HepG2 (cell line): Measurements from ENCODE around the gene FBXO28. TPM values are rescaled to one million over a fixed set of nuclear protein-coding genes. Genes with fewer than 3 reads are reported as not detected.

ENCODE experiments used
- ATAC-seq: fragments of 200-7000 bp; cut with Tn5 transposase; 3 replicates; pipeline ENCODE4 v1.9.1; 2020; ENCODE audit warnings: mild to moderate bottlenecking, moderate library complexity
- BruUV-seq: library from RNA; stranded (reverse); fragments of 400-500 nt; replicated peaks from 2 replicates; lab custom pipeline; 2021; lab: Mats Ljungman, UMichigan
- CTCF ChIA-PET: fragments of 300-600 bp; formaldehyde crosslinking; extraction: SDS; loops from one replicate; lab custom pipeline; 2021; ENCODE audit warnings: low total read pairs, inconsistent platforms, low intra/inter-chr PET ratio; lab: Yijun Ruan, JAX
- POLR2A ChIA-PET: fragments of 350-600 bp; sonication (Branson Sonifier 250); formaldehyde crosslinking; loops from one replicate; lab custom pipeline; 2020; ENCODE audit warnings: antibody characterized with exemption, inconsistent platforms; lab: Yijun Ruan, JAX
- DNase-seq: peaks from one replicate; pipeline ENCODE4 v3.0.0-alpha.2; 2015; ENCODE audit warnings: low spot score
- FAIRE-seq: peaks from 3 replicates; lab custom pipeline; 2011; peaks lifted over from hg19 to GRCh38; lab: Jason Lieb, UNC
- H2AFZ ChIP-seq: one replicate; pipeline ENCODE4 v1.6.1; 2011; ENCODE audit warnings: low read length, inconsistent platforms
- H3K27ac ChIP-seq: fragments of 300-600 bp; 3 replicates; pipeline ENCODE4 v1.8.0; 2011; ENCODE audit warnings: mixed run types, mild to moderate bottlenecking, mixed read lengths, low read length, inconsistent platforms; ENCODE audit not compliant: insufficient read depth; ENCODE audit errors: extremely low read length
- H3K27me3 ChIP-seq, 2 experiments: fragments of 200-600 bp in 1 of 2; 2 replicates in 1 of 2; 3 replicates in 1 of 2; pipeline versions ENCODE4 v1.6.0 to v1.8.0; 2011; ENCODE audit warnings: low read length in 2 of 2, mild to moderate bottlenecking in 2 of 2, moderate library complexity in 2 of 2, inconsistent platforms in 1 of 2; ENCODE audit not compliant: insufficient read depth in 2 of 2, control insufficient read depth in 1 of 2
- H3K36me3 ChIP-seq, 2 experiments: fragments of 200-600 bp in 1 of 2; replicated peaks in 1 of 2; 2 replicates in 1 of 2; 3 replicates in 1 of 2; pipeline versions ENCODE4 v1.5.1 to v1.8.0; 2011; ENCODE audit warnings: low read length in 2 of 2, inconsistent platforms in 1 of 2; ENCODE audit not compliant: insufficient read depth in 2 of 2, control insufficient read depth in 1 of 2
- H3K4me1 ChIP-seq: 2 replicates; pipeline ENCODE4 v1.5.1; 2012; ENCODE audit warnings: low read length, inconsistent platforms; ENCODE audit not compliant: insufficient read depth
- H3K4me2 ChIP-seq: 2 replicates; pipeline ENCODE4 v1.6.0; 2011; ENCODE audit warnings: low read depth, low read length, inconsistent platforms
- H3K4me3 ChIP-seq, 3 experiments: fragments of 200-600 bp in 1 of 3; sonication (generic), shearing (Covaris generic) in 1 of 3; replicated peaks in 1 of 3; 2 replicates each; pipeline ENCODE4 v1.5.1; 2011 to 2016; ENCODE audit warnings: low read length in 3 of 3, inconsistent platforms in 2 of 3, low read depth in 2 of 3, mild to moderate bottlenecking in 2 of 3, control low read depth in 1 of 3, mixed read lengths in 1 of 3; ENCODE audit not compliant: insufficient read depth in 1 of 3
- H3K79me2 ChIP-seq: one replicate; pipeline ENCODE4 v1.6.1; 2011; ENCODE audit warnings: low read length, inconsistent platforms; ENCODE audit not compliant: insufficient read depth
- H3K9ac ChIP-seq: 2 replicates; pipeline ENCODE4 v1.6.0; 2011; ENCODE audit warnings: mild to moderate bottlenecking, low read depth, low read length, inconsistent platforms; ENCODE audit not compliant: insufficient read depth
- H3K9me3 ChIP-seq: 2 replicates; pipeline ENCODE4 v1.5.1; 2012; ENCODE audit warnings: mild to moderate bottlenecking, low read length
- H4K20me1 ChIP-seq: 2 replicates; pipeline ENCODE4 v1.6.0; 2011; ENCODE audit warnings: inconsistent platforms, mild to moderate bottlenecking, low read length, moderate library complexity; ENCODE audit not compliant: insufficient read depth
- CHD4 ChIP-seq: fragments of 200-600 bp; sonication (generic); IDR thresholded peaks from 2 replicates; pipeline ENCODE4 v1.7.0; 2017; ENCODE audit warnings: mild to moderate bottlenecking, low read length, borderline replicate concordance
- FOXO1 ChIP-seq: sonication (generic); formaldehyde crosslinking; IDR thresholded peaks from 2 replicates; pipeline ENCODE4 v1.4.0; 2020; ENCODE audit warnings: missing genetic modification reagents
- HIVEP1 ChIP-seq: sonication (generic); formaldehyde crosslinking; IDR thresholded peaks from 2 replicates; pipeline ENCODE4 v1.4.0; 2020; ENCODE audit warnings: mild to moderate bottlenecking, missing genetic modification reagents
- MTA3 ChIP-seq: sonication (generic); formaldehyde crosslinking; IDR thresholded peaks from 2 replicates; pipeline ENCODE4 v1.4.0; 2020; ENCODE audit warnings: missing genetic modification reagents
- NFATC3 ChIP-seq: sonication (generic); formaldehyde crosslinking; IDR thresholded peaks from 2 replicates; pipeline ENCODE4 v1.5.1; 2020; ENCODE audit warnings: mild to moderate bottlenecking, missing genetic modification reagents
- NFKB2 ChIP-seq: sonication (generic); formaldehyde crosslinking; IDR thresholded peaks from 2 replicates; pipeline ENCODE4 v1.4.0; 2020; ENCODE audit warnings: missing genetic modification reagents, borderline replicate concordance
- NFKBIZ ChIP-seq: IDR thresholded peaks from 2 replicates; pipeline ENCODE4 v1.6.1; 2018; ENCODE audit warnings: missing genetic modification reagents, missing compliant biosample characterization
- NR2F2 ChIP-seq: IDR thresholded peaks from 2 replicates; pipeline ENCODE4 v1.6.1; 2012; ENCODE audit warnings: low read depth, inconsistent platforms, borderline replicate concordance
- PITX1 ChIP-seq: sonication (generic); formaldehyde crosslinking; IDR thresholded peaks from 2 replicates; pipeline ENCODE4 v1.5.1; 2020; ENCODE audit warnings: mild to moderate bottlenecking, missing genetic modification reagents
- RXRB ChIP-seq: IDR thresholded peaks from 2 replicates; pipeline ENCODE4 v1.6.1; 2016; ENCODE audit warnings: borderline replicate concordance, missing genetic modification reagents, missing compliant biosample characterization
- TEAD3 ChIP-seq: optimal IDR thresholded peaks from 2 replicates; pipeline ENCODE3; 2016; ENCODE audit warnings: borderline replicate concordance
- ZKSCAN1 ChIP-seq: fragments of 150-350 bp; IDR thresholded peaks from 2 replicates; pipeline ENCODE4 v1.6.1; 2014; ENCODE audit warnings: low read length
- ZNF292 ChIP-seq: sonication (generic); formaldehyde crosslinking; IDR thresholded peaks from 2 replicates; pipeline ENCODE4 v1.8.1; 2022; ENCODE audit warnings: mild to moderate bottlenecking, low read depth, missing genetic modification reagents, borderline replicate concordance
- ZNF543 ChIP-seq: sonication (generic); formaldehyde crosslinking; IDR thresholded peaks from 2 replicates; pipeline ENCODE4 v1.4.0; 2020; ENCODE audit warnings: mild to moderate bottlenecking, missing genetic modification reagents
- ZNF776 ChIP-seq: sonication (generic); formaldehyde crosslinking; IDR thresholded peaks from 2 replicates; pipeline ENCODE4 v1.4.0; 2020; ENCODE audit warnings: mild to moderate bottlenecking, missing genetic modification reagents
- WGBS: methylation state at CpG from one replicate; pipeline ENCODE4 v1.1.6; 2017; ENCODE audit warnings: low lambda C conversion rate; 5-methylcytosine and 5-hydroxymethylcytosine counted together
- in situ Hi-C: cut with HindIII; loops from 2 replicates; pipeline ENCODE4 v1.10.0; 2017; ENCODE audit warnings: low pct_unique_long_range_greater_than_20kb; ENCODE audit not compliant: extremely low pct_ligation_motif_present
- intact Hi-C: fragments of 100-400 bp; cut with micrococcal nuclease; formaldehyde crosslinking; loops from one replicate; pipeline ENCODE4 v1.10.0; 2022; ENCODE audit not compliant: unreplicated experiment
- polyA plus RNA-seq, 8 experiments: library from polyadenylated mRNA; depleted of rRNA in 3 of 8; stranded (reverse) in 7 of 8; unstranded in 1 of 8; fragments of >200 nt; fragmentation: Illumina TruSeq in 4 of 8; extraction: Trizol in 4 of 8; gene quantifications; 2 replicates each; pipeline versions ENCODE4 v1.2.1 to v1.2.3, GENCODE V29; 2011 to 2016; ENCODE audit warnings: low read depth in 4 of 8, missing spikeins in 1 of 8, mixed read lengths in 1 of 8; ENCODE audit not compliant: insufficient read depth in 1 of 8
- total RNA-seq, 5 experiments: library from RNA; depleted of rRNA; stranded (reverse); fragments of >200 nt; fragmentation: Illumina TruSeq; extraction: Trizol; gene quantifications; 2 replicates each; pipeline ENCODE4 v1.2.3, GENCODE V29; 2016; ENCODE audit warnings: low read depth in 1 of 5
- TF ChIP-seq, protein P1 (sequence below): sonication (generic); formaldehyde crosslinking; IDR thresholded peaks from 2 replicates; pipeline ENCODE4 v1.4.0; 2020; ENCODE audit warnings: mild to moderate bottlenecking, missing genetic modification reagents
- TF ChIP-seq, protein P2 (sequence below): sonication (generic); formaldehyde crosslinking; IDR thresholded peaks from 2 replicates; pipeline ENCODE4 v1.5.0; 2020; ENCODE audit warnings: mild to moderate bottlenecking, low read depth, missing genetic modification reagents, borderline replicate concordance
- TF ChIP-seq, protein P3 (sequence below): sonication (generic); formaldehyde crosslinking; IDR thresholded peaks from 2 replicates; pipeline ENCODE4 v1.4.0; 2020; ENCODE audit warnings: missing genetic modification reagents, borderline replicate concordance

FBXO28 gene
- total and polyA plus RNA-seq, 2 of the 13 experiments (the other 11 are each of a cell fraction or from before 2014, with no cell fraction given), result 8.5 to 29.1 TPM

DNA sequence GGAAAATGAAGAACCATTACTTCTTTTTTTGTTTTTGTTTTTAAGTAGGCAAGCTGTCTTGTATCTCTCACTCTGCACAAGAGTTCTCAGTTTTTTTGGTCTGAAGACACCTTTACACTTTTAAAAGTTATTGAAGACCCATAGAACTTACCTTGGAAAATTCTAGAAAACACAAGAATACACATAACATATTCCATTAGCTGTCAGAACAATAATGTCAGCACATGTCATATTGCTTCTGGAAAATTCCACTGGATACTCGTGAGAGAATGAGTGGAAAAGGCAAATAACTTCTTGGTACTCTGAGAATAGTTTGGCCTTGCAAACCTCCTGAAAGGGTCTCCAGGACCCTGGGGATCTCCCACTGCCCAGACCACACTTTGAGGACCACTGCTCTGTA is 4.8 kb downstream of the FBXO28 start (continued):
- no peak for TF ChIP-seq ZNF543 (CRISPR knock-in tag)

DNA sequence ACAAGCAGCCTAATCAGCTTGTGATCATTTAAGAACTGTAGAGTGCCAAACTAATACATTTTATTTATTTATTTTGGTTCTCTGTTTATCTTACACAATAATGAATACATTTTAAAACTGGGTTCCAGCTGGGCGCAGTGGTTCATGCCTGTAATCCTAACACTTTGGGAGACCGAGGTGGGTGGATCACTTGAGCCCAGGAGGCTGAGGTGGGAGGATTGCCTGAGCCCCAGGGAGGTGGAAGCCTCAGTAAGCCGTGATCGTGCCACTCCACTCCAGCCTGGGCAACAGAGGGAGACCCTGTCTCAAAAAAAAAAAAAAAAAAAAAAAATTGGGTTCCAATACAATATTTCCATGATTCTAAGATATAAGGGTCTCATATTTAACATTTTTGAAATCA is 9.2 kb downstream of the FBXO28 start:
- 74% methylated on average over 4 of the region's 4 CpGs for WGBS
- Histone ChIP-seq H3K9ac (no peak overlapping the region), H3K4me3 (no peak overlapping the region), H3K27ac (no peak overlapping the region), H3K4me1 (peaks cover 12% of the 10 kb centered on the region), H3K36me3 (peaks cover 0 to 13% of the 10 kb centered on the region in 2 experiments; a peak in 3 of 5 replicates), H3K79me2 (peaks cover 56% of the 10 kb centered on the region), H4K20me1 (peaks cover 2% of the 10 kb centered on the region; the same call in 1 of the 2 replicates), H3K27me3 (no peaks in the 10 kb centered on the region), H2AFZ (no peak overlapping the region), H3K4me2 (no peak overlapping the region), H3K9me3 (no peaks in the 10 kb centered on the region)
- DNase-seq (no peak), FAIRE-seq (no peak), ATAC-seq (no peak)
- TF ChIP-seq ZNF292 (CRISPR knock-in tag) (no peak), RXRB (CRISPR knock-in tag) (no peak), NFKB2 (CRISPR knock-in tag) (no peak), NR2F2 (no peak), NFKBIZ (no peak), ZKSCAN1 (no peak), TEAD3 (CRISPR knock-in tag) (no peak), PITX1 (CRISPR knock-in tag) (no peak), FOXO1 (CRISPR knock-in tag) (no peak), CHD4 (no peak), NFATC3 (CRISPR knock-in tag) (no peak), ZNF776 (CRISPR knock-in tag) (no peak), HIVEP1 (CRISPR knock-in tag) (no peak), MTA3 (CRISPR knock-in tag) (no peak)
- TF ChIP-seq, protein P1, sequence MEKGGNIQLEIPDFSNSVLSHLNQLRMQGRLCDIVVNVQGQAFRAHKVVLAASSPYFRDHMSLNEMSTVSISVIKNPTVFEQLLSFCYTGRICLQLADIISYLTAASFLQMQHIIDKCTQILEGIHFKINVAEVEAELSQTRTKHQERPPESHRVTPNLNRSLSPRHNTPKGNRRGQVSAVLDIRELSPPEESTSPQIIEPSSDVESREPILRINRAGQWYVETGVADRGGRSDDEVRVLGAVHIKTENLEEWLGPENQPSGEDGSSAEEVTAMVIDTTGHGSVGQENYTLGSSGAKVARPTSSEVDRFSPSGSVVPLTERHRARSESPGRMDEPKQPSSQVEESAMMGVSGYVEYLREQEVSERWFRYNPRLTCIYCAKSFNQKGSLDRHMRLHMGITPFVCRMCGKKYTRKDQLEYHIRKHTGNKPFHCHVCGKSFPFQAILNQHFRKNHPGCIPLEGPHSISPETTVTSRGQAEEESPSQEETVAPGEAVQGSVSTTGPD, result no peak
- TF ChIP-seq, protein P2, sequence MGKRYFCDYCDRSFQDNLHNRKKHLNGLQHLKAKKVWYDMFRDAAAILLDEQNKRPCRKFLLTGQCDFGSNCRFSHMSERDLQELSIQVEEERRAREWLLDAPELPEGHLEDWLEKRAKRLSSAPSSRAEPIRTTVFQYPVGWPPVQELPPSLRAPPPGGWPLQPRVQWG, result no peak
- TF ChIP-seq, protein P3, sequence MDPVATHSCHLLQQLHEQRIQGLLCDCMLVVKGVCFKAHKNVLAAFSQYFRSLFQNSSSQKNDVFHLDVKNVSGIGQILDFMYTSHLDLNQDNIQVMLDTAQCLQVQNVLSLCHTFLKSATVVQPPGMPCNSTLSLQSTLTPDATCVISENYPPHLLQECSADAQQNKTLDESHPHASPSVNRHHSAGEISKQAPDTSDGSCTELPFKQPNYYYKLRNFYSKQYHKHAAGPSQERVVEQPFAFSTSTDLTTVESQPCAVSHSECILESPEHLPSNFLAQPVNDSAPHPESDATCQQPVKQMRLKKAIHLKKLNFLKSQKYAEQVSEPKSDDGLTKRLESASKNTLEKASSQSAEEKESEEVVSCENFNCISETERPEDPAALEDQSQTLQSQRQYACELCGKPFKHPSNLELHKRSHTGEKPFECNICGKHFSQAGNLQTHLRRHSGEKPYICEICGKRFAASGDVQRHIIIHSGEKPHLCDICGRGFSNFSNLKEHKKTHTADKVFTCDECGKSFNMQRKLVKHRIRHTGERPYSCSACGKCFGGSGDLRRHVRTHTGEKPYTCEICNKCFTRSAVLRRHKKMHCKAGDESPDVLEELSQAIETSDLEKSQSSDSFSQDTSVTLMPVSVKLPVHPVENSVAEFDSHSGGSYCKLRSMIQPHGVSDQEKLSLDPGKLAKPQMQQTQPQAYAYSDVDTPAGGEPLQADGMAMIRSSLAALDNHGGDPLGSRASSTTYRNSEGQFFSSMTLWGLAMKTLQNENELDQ (CRISPR knock-in tag), result no peak
- ChIA-PET CTCF (no interaction called here), POLR2A (no interaction called here)
- intact Hi-C loops, result no loop called here
- no TSS peak for BruUV-seq
- in situ Hi-C loops, result no loop called here
